Measurements from ENCODE around the gene TNFRSF6B.

- TF ChIP-seq POLR2AphosphoS5 (IDR thresholded peaks at IDR 0.05; ENCODE audit: insufficient read depth, low read depth, low read length) = no peak
- no peak for TF ChIP-seq POLR2A (IDR thresholded peaks at IDR 0.05; ENCODE audit: low read depth, low read length)
- TF ChIP-seq CTCF (IDR thresholded peaks at IDR 0.05; ENCODE audit: extremely low read depth in 1 of 2, insufficient read depth in 1 of 2, low read depth in 1 of 2, low read length in 2 of 2) = no peak
- TF ChIP-seq EZH2 (IDR thresholded peaks at IDR 0.05; ENCODE audit: borderline replicate concordance, low read depth, low read length, severe bottlenecking) = no peak
- no peak for TF ChIP-seq GATA2 (IDR thresholded peaks at IDR 0.05; ENCODE audit: insufficient read depth, insufficient read length, low read depth, low read length)
- TF ChIP-seq MAX (IDR thresholded peaks at IDR 0.05; ENCODE audit: insufficient read depth, insufficient read length) = no peak
Measured at GRCh38 chr20:63745424-63745805, 49.0 kb downstream of the TNFRSF6B start.
